Measurements from ENCODE around the gene RCCD1. TPM values are rescaled to one million over a fixed set of nuclear protein-coding genes. Genes with fewer than 3 reads are reported as not detected.

Gene RCCD1
- total RNA-seq, 6 experiments from 2014 or later = 13.7 to 16.4 (median 14.2) TPM

DNA sequence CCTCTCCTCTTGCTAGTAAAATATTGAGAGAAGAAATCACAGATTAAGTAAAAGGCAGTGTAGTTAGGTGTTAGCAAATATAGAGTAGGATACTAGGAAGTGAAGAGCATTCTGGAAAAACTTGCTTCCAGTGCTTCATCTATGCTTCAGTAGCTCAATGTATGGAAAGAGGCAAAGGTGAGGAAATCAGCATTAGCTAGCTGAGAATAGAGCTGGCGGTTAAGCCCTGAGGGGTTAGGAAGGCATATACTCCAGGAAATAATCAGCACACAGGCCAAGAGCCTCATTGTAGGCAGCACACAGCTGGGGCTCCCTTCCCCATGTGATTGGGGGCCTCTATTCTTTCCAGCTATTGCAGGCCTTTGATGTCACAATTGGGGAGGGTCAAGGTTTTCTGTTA lies 13.8 kb downstream of the RCCD1 start:
- Mint-ChIP-seq H3K27me3 (ENCODE audit: insufficient read depth) (no peaks in the 10 kb centered on the region; the same call in 1 of the 2 replicates), H3K4me3 (no peak overlapping the region), H3K36me3 (ENCODE audit: low read depth) (peaks cover 33% of the 10 kb centered on the region; the same call in 1 of the 2 replicates), H3K27ac (peak overlapping the region; percentile 36; the same call in 1 of the 2 replicates), H3K4me1 (ENCODE audit: low read depth) (no peaks in the 10 kb centered on the region), H3K9me3 (no peaks in the 10 kb centered on the region)
- DNase-seq = no peak
- TF ChIP-seq, protein P1, sequence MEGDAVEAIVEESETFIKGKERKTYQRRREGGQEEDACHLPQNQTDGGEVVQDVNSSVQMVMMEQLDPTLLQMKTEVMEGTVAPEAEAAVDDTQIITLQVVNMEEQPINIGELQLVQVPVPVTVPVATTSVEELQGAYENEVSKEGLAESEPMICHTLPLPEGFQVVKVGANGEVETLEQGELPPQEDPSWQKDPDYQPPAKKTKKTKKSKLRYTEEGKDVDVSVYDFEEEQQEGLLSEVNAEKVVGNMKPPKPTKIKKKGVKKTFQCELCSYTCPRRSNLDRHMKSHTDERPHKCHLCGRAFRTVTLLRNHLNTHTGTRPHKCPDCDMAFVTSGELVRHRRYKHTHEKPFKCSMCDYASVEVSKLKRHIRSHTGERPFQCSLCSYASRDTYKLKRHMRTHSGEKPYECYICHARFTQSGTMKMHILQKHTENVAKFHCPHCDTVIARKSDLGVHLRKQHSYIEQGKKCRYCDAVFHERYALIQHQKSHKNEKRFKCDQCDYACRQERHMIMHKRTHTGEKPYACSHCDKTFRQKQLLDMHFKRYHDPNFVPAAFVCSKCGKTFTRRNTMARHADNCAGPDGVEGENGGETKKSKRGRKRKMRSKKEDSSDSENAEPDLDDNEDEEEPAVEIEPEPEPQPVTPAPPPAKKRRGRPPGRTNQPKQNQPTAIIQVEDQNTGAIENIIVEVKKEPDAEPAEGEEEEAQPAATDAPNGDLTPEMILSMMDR (IDR thresholded peaks at IDR 0.05) = no peak

DNA sequence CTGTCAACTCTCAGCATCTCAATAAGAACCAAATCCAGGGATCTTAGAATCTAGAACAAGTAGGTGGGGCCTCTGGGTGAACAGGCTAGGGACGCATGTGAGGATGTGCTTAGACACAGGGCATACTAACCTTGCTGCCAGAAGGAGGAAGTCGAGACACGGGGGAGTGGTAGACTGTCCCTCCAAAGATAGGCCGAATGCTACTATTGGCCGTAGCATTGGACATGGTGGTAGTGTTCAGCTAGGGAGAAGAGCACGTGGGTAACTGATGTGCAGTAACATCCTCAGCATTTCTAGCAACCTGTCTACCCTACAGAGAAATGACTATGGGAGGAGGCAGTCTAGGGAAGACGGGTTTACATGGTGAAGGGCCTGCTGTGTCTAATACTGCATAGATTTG lies 15.6 kb downstream of the RCCD1 start:
- TF ChIP-seq, protein P1 (IDR thresholded peaks at IDR 0.05) = no peak
- H3K9me3 Mint-ChIP-seq = no peaks in the 10 kb centered on the region
- peaks cover 45% of the 10 kb centered on the region for H3K36me3 Mint-ChIP-seq (ENCODE audit: low read depth)
- no peaks in the 10 kb centered on the region for H3K4me1 Mint-ChIP-seq (ENCODE audit: low read depth)
- H3K27me3 Mint-ChIP-seq (ENCODE audit: insufficient read depth) = no peaks in the 10 kb centered on the region; the same call in 1 of the 2 replicates
- no peak for DNase-seq
- no peak overlapping the region for H3K27ac Mint-ChIP-seq
- H3K4me3 Mint-ChIP-seq = no peak overlapping the region

DNA sequence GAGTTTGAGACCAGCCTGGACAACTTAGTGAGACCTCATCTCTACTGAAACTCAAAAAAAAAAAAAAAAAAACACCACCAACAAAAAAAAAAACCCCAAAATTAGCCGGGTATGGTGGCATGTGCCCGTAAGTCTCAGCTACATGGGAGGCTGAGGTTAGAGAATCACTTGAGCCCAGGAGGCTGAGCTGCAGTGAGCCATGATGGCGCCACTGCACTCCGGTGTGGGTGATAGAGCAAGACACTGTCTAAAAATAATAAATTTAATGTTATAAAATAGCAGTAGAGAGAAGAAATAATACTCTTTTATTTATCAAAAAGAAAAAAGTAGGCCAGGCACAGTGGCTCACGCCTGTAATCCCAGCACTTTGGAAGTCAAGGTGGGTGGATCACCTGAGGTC lies 17.4 kb downstream of the RCCD1 start:
- no peak overlapping the region for H3K4me3 Mint-ChIP-seq
- H3K9me3 Mint-ChIP-seq = no peaks in the 10 kb centered on the region
- peaks cover 34% of the 10 kb centered on the region for H3K36me3 Mint-ChIP-seq (ENCODE audit: low read depth)
- H3K27ac Mint-ChIP-seq = no peak overlapping the region
- H3K4me1 Mint-ChIP-seq (ENCODE audit: low read depth) = no peaks in the 10 kb centered on the region
- H3K27me3 Mint-ChIP-seq (ENCODE audit: insufficient read depth) = no peaks in the 10 kb centered on the region; the same call in 1 of the 2 replicates
- TF ChIP-seq, protein P1 (IDR thresholded peaks at IDR 0.05) = no peak
- DNase-seq = no peak

DNA sequence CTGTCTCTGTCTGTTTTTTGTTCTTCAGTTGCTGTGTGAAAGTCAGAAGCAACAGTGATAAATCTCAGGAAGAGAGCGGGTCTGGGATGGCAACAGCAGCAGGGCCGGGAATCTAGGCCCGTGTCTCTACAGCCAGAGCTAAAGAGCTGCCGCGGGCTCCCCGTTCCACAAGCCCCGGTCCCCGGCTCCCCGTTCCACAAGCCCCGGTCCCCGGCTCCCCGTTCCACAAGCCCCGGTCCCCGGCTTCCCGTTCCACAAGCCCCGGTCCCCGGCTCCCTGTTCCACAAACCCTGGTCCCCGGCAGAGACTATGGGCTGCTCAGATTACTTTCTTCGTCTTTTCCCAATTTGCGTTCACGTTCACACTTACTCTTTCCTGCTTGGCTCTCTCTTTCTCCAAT lies 19.5 kb downstream of the RCCD1 start:
- H3K36me3 Mint-ChIP-seq (ENCODE audit: low read depth) = peaks cover 45% of the 10 kb centered on the region

DNA sequence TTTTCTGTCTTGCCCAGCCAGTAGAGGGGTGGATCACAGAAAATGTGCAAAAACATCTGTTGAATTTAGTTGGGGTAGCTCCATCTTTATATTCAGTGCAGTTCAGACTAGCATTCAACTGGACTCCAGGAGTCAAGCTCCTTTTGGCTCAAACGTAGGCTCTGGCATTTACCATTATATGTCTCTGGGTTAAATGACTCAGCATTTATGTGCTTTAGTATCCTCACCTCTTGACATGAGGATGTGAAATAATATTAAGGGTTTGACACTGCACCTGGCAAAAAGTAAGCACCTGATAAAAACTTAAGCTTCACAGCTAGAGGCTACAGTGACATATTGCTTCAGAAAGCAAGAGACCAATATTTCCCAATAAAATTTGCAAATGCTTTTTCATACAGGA lies 24.9 kb downstream of the RCCD1 start:
- peaks cover 34% of the 10 kb centered on the region for H3K4me1 Mint-ChIP-seq (ENCODE audit: low read depth)
- no peak for DNase-seq
- no peaks in the 10 kb centered on the region for H3K27me3 Mint-ChIP-seq (ENCODE audit: insufficient read depth)
- H3K27ac Mint-ChIP-seq = peak overlapping the region; percentile 7; the same call in 1 of the 2 replicates
- H3K9me3 Mint-ChIP-seq = no peaks in the 10 kb centered on the region
- TF ChIP-seq, protein P1 (IDR thresholded peaks at IDR 0.05) = no peak
- H3K4me3 Mint-ChIP-seq = no peak overlapping the region
- H3K36me3 Mint-ChIP-seq (ENCODE audit: low read depth) = peaks cover 59% of the 10 kb centered on the region

More for the DNA sequence above, 19.5 kb downstream of the RCCD1 start:
- Mint-ChIP-seq H3K27me3 (ENCODE audit: insufficient read depth) (no peaks in the 10 kb centered on the region; the same call in 1 of the 2 replicates), H3K9me3 (no peaks in the 10 kb centered on the region), H3K4me3 (no peak overlapping the region), H3K4me1 (ENCODE audit: low read depth) (0 out of 2 replicates have a peak, but pooled peaks cover 2% of the 10 kb centered on the region), H3K27ac (no peak overlapping the region)
- DNase-seq = no peak
- TF ChIP-seq, protein P1 (IDR thresholded peaks at IDR 0.05) = no peak

Measured in HFFc6 (cell line).